GM21390 (cell line): ENCODE measurements around the gene PKMYT1.

ENCODE experiments used
- ATAC-seq: cut with Tn5 transposase; IDR thresholded peaks from one replicate; pipeline ENCODE4 v1.9.1; 2021; ENCODE audit not compliant: unreplicated experiment

PKMYT1 gene

GRCh38 chr16:2980227-2981176 lies at the start of gene PKMYT1:
TSS of gene PKMYT1 (minus strand) at chr16:2980446. CDS start at chr16:2979657, 789 bp downstream.
- ATAC-seq: peak; percentile 58

GRCh38 chr16:3029491-3030221 lies 49.4 kb upstream of the PKMYT1 start:
- no peak for ATAC-seq

- no peak for ATAC-seq
Measured at GRCh38 chr16:3028716-3029319, 48.6 kb upstream of the PKMYT1 start.

- no peak for ATAC-seq
Measured at GRCh38 chr16:3027983-3028715, 47.9 kb upstream of the PKMYT1 start.

- no peak for ATAC-seq
Measured at GRCh38 chr16:3027489-3027795, 47.2 kb upstream of the PKMYT1 start.

- ATAC-seq: no peak
Measured at GRCh38 chr16:3026609-3027488, 46.6 kb upstream of the PKMYT1 start.

- no peak for ATAC-seq
Measured at GRCh38 chr16:3026003-3026378, 45.7 kb upstream of the PKMYT1 start.

GRCh38 chr16:3025032-3026002 lies 45.1 kb upstream of the PKMYT1 start:
- ATAC-seq: no peak

GRCh38 chr16:3023669-3024478 lies 43.6 kb upstream of the PKMYT1 start, which contains the start of the genes HCFC1R1 and THOC6:
TSS of gene HCFC1R1 (minus strand) at chr16:3023942. CDS start at chr16:3023941, 1 bp downstream.
TSS of gene THOC6 (plus strand) at chr16:3024035. CDS start at chr16:3024327, 292 bp downstream.
- peak; percentile 68 for ATAC-seq

GRCh38 chr16:3023415-3023668 lies 43.1 kb upstream of the PKMYT1 start:
- ATAC-seq: no peak

- ATAC-seq: no peak
Measured at GRCh38 chr16:3022684-3023414, 42.6 kb upstream of the PKMYT1 start.

GRCh38 chr16:3022208-3022683 lies 42.0 kb upstream of the PKMYT1 start:
- ATAC-seq: no peak

- ATAC-seq: no peak
Measured at GRCh38 chr16:3021449-3022207, 41.4 kb upstream of the PKMYT1 start.

GRCh38 chr16:3020604-3021448 lies 40.6 kb upstream of the PKMYT1 start:
- ATAC-seq: no peak

- no peak for ATAC-seq
Measured at GRCh38 chr16:3020247-3020603, 40.0 kb upstream of the PKMYT1 start, which contains the start of gene TNFRSF12A. TSS of gene TNFRSF12A (plus strand) at chr16:3020368. CDS start at chr16:3020398, 30 bp downstream.
